CD14-positive monocyte (primary cell): ENCODE data around the gene KCNMA1. TPM values are rescaled to one million over a fixed set of nuclear protein-coding genes. Genes with fewer than 3 reads are reported as not detected.

Source experiments
- DNase-seq, 3 donors: peaks; one replicate each; pipeline ENCODE4 v3.0.0-alpha.2; 2011 to 2022
- H2AFZ ChIP-seq: 2 replicates; pipeline ENCODE4 v1.6.0; 2012; ENCODE audit warnings: mild to moderate bottlenecking, low read depth, low read length, inconsistent platforms; ENCODE audit not compliant: insufficient read depth, poor library complexity, severe bottlenecking
- H3K27ac ChIP-seq, 2 donors: 1 replicate in 1 of 2; 2 replicates in 1 of 2; pipeline ENCODE4 v1.5.1; 2012 to 2013; ENCODE audit warnings: low read length in 2 of 2, control low read depth in 1 of 2, inconsistent platforms in 1 of 2, low read depth in 1 of 2, mild to moderate bottlenecking in 1 of 2
- H3K27me3 ChIP-seq, 2 donors: one replicate each; pipeline versions ENCODE4 v1.6.0 to v1.6.1; 2011 to 2013; ENCODE audit warnings: low read length in 2 of 2; ENCODE audit not compliant: control insufficient read depth in 2 of 2, insufficient read depth in 2 of 2
- H3K36me3 ChIP-seq, 2 donors: replicated peaks in 1 of 2; 1 replicate in 1 of 2; 2 replicates in 1 of 2; pipeline versions ENCODE4 v1.5.1 to v1.6.1; 2012 to 2013; ENCODE audit warnings: low read length in 2 of 2, control low read depth in 1 of 2, inconsistent platforms in 1 of 2, mild to moderate bottlenecking in 1 of 2; ENCODE audit not compliant: insufficient read depth in 2 of 2, control insufficient read depth in 1 of 2
- H3K4me1 ChIP-seq, 2 donors: 1 replicate in 1 of 2; 2 replicates in 1 of 2; pipeline versions ENCODE4 v1.5.1 to v1.6.1; 2012 to 2013; ENCODE audit warnings: low read length in 2 of 2, control low read depth in 1 of 2, inconsistent platforms in 1 of 2, mild to moderate bottlenecking in 1 of 2, moderate library complexity in 1 of 2; ENCODE audit not compliant: insufficient read depth in 2 of 2, control insufficient read depth in 1 of 2
- H3K4me2 ChIP-seq: replicated peaks from 2 replicates; pipeline ENCODE3; 2012; ENCODE audit warnings: low read length, moderate library complexity, mild to moderate bottlenecking; ENCODE audit not compliant: poor library complexity, severe bottlenecking; ENCODE audit errors: extremely low read depth
- H3K4me3 ChIP-seq, 3 experiments: fragments of 200-600 bp in 1 of 3; sonication (generic) in 1 of 3; replicated peaks in 1 of 3; 1 replicate in 2 of 3; 2 replicates in 1 of 3; pipeline ENCODE4 v1.5.1; 2011 to 2013; ENCODE audit warnings: low read length in 3 of 3, mild to moderate bottlenecking in 3 of 3, control low read depth in 2 of 3, low read depth in 2 of 3, inconsistent platforms in 1 of 3, moderate library complexity in 1 of 3
- H3K79me2 ChIP-seq: 2 replicates; pipeline ENCODE4 v1.6.0; 2012; ENCODE audit warnings: mild to moderate bottlenecking, control low read depth, inconsistent platforms, low read length, moderate library complexity; ENCODE audit not compliant: insufficient read depth
- H3K9ac ChIP-seq: 2 replicates; pipeline ENCODE4 v1.6.0; 2017; ENCODE audit warnings: low read length, mild to moderate bottlenecking; ENCODE audit not compliant: insufficient read depth, poor library complexity, severe bottlenecking
- H3K9me3 ChIP-seq, 2 donors: replicated peaks in 1 of 2; 1 replicate in 1 of 2; 2 replicates in 1 of 2; pipeline versions ENCODE4 v1.5.1 to v1.6.1; 2012 to 2013; ENCODE audit warnings: low read length in 2 of 2, control low read depth in 1 of 2; ENCODE audit not compliant: control insufficient read depth in 1 of 2, insufficient read depth in 1 of 2
- H4K20me1 ChIP-seq: 2 replicates; pipeline ENCODE4 v1.6.0; 2012; ENCODE audit warnings: mild to moderate bottlenecking, low read length, control low read depth, moderate library complexity; ENCODE audit not compliant: insufficient read depth
- H3K27ac Mint-ChIP-seq, 7 donors: one replicate each; pipeline ENCODE4 v1.8.0; 2020; ENCODE audit warnings: mild to moderate bottlenecking in 7 of 7, mixed read lengths in 7 of 7, moderate library complexity in 6 of 7, inconsistent platforms in 2 of 7
- H3K27me3 Mint-ChIP-seq, 3 donors: one replicate each; pipeline ENCODE4 v1.8.0; 2021 to 2022; ENCODE audit warnings: low read depth in 3 of 3, mild to moderate bottlenecking in 3 of 3, mixed read lengths in 3 of 3, moderate library complexity in 3 of 3, inconsistent platforms in 1 of 3
- H3K36me3 Mint-ChIP-seq, 2 donors: one replicate each; pipeline ENCODE4 v1.8.0; 2020; ENCODE audit warnings: mixed read lengths in 2 of 2, inconsistent platforms in 1 of 2, mild to moderate bottlenecking in 1 of 2
- H3K4me1 Mint-ChIP-seq: one replicate; pipeline ENCODE4 v1.8.0; 2020; ENCODE audit warnings: mild to moderate bottlenecking, mixed read lengths
- H3K4me3 Mint-ChIP-seq, 2 donors: one replicate each; pipeline ENCODE4 v1.8.0; 2020; ENCODE audit warnings: mild to moderate bottlenecking in 2 of 2, mixed read lengths in 2 of 2, moderate library complexity in 1 of 2
- H3K9me3 Mint-ChIP-seq, 7 donors: one replicate each; pipeline ENCODE4 v1.8.0; 2020 to 2022; ENCODE audit warnings: mixed read lengths in 7 of 7, mild to moderate bottlenecking in 6 of 7, moderate library complexity in 6 of 7, inconsistent platforms in 2 of 7
- whole genome bisulfite sequencing: methylation state at CpG from one replicate; pipeline ENCODE4 v1.1.5; 2013; ENCODE audit warnings: missing lambda C conversion rate; ENCODE audit not compliant: insufficient coverage; 5-methylcytosine and 5-hydroxymethylcytosine counted together
- intact Hi-C, 2 donors: fragments of 100-400 bp; cut with micrococcal nuclease; formaldehyde crosslinking; loops; one replicate each; pipeline versions ENCODE4 v1.15.0 to v1.15.1; 2023
- polyA plus RNA-seq, 3 donors: library from polyadenylated mRNA; depleted of rRNA in 1 of 3; unstranded in 2 of 3; stranded (reverse) in 1 of 3; fragments of 300-500 nt in 2 of 3; fragments of >200 nt in 1 of 3; fragmentation: Illumina TruSeq in 2 of 3; gene quantifications; 1 replicate in 2 of 3; 2 replicates in 1 of 3; pipeline ENCODE4 v1.2.3, GENCODE V29; 2012 to 2021
- TF ChIP-seq, protein P1 (sequence below): fragments of 200-600 bp; IDR thresholded peaks from one replicate; pipeline ENCODE4 v1.8.0; 2022; ENCODE audit warnings: antibody characterized with exemption, mild to moderate bottlenecking

Gene KCNMA1
- polyA plus RNA-seq, 3 donors, result 0.11 to 1.0 TPM; not detected in 1

GRCh38 chr10:76903387-76903945, 734.1 kb downstream of the KCNMA1 start:
- Mint-ChIP-seq H3K36me3 (no peaks in the 10 kb centered on the region), H3K9me3 (peaks cover 0 to 3% (median 0%) of the 10 kb centered on the region in 7 donors), H3K27me3 (peaks cover 0 to 1% (median 1%) of the 10 kb centered on the region in 3 donors), H3K27ac (no peak overlapping the region), H3K4me3 (no peak overlapping the region), H3K4me1 (no peaks in the 10 kb centered on the region)
- DNase-seq, result no peak
- no peak overlapping the region for H2AFZ ChIP-seq
- H3K27me3 ChIP-seq, result no peaks in the 10 kb centered on the region
- H4K20me1 ChIP-seq, result no peaks in the 10 kb centered on the region
- H3K9me3 ChIP-seq, result no peaks in the 10 kb centered on the region
- no peak overlapping the region for H3K27ac ChIP-seq
- intact Hi-C loops, result no loop called here
- H3K9ac ChIP-seq, result no peak overlapping the region
- TF ChIP-seq, protein P1, sequence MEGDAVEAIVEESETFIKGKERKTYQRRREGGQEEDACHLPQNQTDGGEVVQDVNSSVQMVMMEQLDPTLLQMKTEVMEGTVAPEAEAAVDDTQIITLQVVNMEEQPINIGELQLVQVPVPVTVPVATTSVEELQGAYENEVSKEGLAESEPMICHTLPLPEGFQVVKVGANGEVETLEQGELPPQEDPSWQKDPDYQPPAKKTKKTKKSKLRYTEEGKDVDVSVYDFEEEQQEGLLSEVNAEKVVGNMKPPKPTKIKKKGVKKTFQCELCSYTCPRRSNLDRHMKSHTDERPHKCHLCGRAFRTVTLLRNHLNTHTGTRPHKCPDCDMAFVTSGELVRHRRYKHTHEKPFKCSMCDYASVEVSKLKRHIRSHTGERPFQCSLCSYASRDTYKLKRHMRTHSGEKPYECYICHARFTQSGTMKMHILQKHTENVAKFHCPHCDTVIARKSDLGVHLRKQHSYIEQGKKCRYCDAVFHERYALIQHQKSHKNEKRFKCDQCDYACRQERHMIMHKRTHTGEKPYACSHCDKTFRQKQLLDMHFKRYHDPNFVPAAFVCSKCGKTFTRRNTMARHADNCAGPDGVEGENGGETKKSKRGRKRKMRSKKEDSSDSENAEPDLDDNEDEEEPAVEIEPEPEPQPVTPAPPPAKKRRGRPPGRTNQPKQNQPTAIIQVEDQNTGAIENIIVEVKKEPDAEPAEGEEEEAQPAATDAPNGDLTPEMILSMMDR, result no peak
- no peaks in the 10 kb centered on the region for H3K4me1 ChIP-seq
- WGBS, result no CpG with 5 or more reads among the region's 7 CpGs
- H3K79me2 ChIP-seq, result no peaks in the 10 kb centered on the region
- H3K4me2 ChIP-seq, result no peak overlapping the region
- no peak overlapping the region for H3K4me3 ChIP-seq
- no peaks in the 10 kb centered on the region for H3K36me3 ChIP-seq

DNA sequence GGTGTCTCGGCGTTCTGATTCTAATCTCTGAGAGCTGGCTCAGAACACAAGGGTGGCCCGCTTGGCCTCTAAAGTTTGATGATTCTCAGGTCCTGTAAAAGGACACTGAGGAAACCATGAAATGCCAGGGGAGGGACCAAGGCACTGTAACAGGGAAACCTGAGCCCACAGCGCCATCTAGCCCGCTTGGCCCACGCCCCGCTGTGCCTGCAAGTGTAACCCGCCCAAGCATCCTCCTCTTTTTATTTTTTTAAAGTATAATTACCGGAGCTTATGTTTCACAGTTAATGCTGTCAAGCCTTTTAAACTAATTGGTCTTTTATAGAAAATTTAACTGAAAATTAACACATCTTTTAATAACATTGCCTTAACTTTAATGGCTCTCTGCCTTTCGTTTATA, 734.7 kb downstream of the KCNMA1 start:
- H3K4me1 ChIP-seq, result no peaks in the 10 kb centered on the region
- Mint-ChIP-seq H3K36me3 (no peaks in the 10 kb centered on the region), H3K27me3 (peaks cover 0 to 1% (median 1%) of the 10 kb centered on the region in 3 donors), H3K9me3 (peaks cover 0 to 3% (median 0%) of the 10 kb centered on the region in 7 donors), H3K27ac (no peak overlapping the region), H3K4me3 (no peak overlapping the region), H3K4me1 (no peaks in the 10 kb centered on the region)
- DNase-seq, result peak in 1 of 3 donors; percentile 15
- H3K27me3 ChIP-seq, result no peaks in the 10 kb centered on the region
- no peaks in the 10 kb centered on the region for H3K36me3 ChIP-seq
- H3K4me2 ChIP-seq, result no peak overlapping the region
- intact Hi-C loops, result no loop called here
- H3K9ac ChIP-seq, result no peak overlapping the region
- no peak overlapping the region for H2AFZ ChIP-seq
- no peaks in the 10 kb centered on the region for H3K9me3 ChIP-seq
- TF ChIP-seq, protein P1, result peak; percentile 49
- WGBS, result 95% methylated on average over 3 of the region's 10 CpGs
- no peaks in the 10 kb centered on the region for H4K20me1 ChIP-seq
- no peak overlapping the region for H3K27ac ChIP-seq
- H3K79me2 ChIP-seq, result no peaks in the 10 kb centered on the region
- H3K4me3 ChIP-seq, result no peak overlapping the region
